GDM1 (cell line): Measurements from ENCODE around the gene ITIH3.

Source experiments
- DNase-seq: peaks from one replicate; lab custom pipeline; 2025; lab: John Stamatoyannopoulos, UW

The ITIH3 gene

DNA sequence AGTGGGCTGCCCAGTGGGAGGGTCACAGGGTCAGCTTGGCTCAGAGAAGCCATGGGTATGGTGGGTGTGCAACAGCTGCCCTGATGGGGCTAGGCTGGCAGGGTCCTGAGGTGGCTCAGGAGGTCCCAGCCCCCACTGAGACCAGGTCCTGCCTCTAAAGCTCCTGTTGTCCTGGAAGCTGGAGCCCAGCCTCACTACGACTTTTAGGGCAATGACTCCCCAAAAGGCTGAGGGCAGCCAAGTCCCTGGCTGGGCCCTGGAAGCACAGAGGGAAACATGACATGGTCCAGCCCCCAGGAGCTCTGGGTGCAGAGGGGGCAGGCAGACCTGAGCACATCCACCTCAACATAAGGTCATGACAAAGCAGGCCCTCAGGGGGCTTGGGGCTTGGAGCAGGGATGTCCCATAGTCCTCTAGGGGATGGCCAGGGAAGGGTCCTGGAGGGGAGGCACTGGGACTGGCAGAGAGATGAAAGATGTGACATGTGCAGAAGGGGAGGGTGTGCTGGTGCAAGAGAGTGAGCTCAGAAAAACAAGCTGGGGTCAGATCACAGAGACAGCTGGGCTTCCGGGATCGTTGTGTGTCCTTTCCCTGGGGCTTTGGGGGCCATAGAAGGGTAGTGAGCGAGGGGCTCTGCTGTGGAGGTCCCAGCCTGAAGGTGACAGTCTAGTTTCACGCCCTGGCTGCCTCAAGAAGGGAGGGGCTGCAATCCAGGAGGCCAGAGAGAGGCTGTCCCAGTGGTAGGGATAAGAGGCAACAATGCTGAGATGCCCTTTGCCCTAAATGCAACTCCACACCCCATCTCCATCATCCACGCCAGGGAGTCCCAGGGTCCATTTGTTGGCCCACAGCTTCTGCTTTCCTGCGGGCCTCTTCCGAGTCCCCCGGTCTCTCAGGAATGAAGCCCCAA, 639 bp upstream of the ITIH3 start:
- DNase-seq = no peak

DNA sequence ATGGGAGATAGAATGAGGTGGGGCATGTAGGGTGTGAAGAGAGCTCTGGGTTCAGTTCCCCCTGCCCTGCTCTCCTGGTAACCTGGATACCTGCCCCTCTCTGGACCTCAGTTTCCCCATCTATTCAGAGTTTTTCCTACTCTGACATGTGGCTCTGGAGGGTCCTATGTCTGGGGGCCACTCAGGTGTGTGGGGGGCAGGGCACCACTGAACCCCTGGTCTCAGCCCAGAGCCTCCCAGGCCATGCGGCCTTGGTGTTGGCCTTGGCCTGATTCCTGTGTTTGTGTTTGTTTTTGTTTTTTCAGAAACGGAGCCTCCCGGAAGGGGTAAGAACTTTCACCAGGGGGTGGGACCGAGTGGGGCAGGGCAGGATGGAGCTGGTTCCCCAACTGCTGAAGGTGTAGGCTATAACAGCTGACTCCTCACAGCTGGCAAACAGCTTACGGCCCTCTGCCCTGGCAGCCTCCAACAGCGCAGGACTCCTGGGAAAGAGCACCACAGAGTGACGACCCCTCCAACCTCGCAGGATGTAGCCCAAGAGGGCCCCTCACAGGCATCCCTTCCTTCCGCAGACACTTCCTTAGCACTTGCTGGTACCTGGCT, 803 bp downstream of the ITIH3 start:
- no peak for DNase-seq

- DNase-seq = no peak
Measured at GRCh38 chr3:52796411-52796810, 1.8 kb downstream of the ITIH3 start.

DNA sequence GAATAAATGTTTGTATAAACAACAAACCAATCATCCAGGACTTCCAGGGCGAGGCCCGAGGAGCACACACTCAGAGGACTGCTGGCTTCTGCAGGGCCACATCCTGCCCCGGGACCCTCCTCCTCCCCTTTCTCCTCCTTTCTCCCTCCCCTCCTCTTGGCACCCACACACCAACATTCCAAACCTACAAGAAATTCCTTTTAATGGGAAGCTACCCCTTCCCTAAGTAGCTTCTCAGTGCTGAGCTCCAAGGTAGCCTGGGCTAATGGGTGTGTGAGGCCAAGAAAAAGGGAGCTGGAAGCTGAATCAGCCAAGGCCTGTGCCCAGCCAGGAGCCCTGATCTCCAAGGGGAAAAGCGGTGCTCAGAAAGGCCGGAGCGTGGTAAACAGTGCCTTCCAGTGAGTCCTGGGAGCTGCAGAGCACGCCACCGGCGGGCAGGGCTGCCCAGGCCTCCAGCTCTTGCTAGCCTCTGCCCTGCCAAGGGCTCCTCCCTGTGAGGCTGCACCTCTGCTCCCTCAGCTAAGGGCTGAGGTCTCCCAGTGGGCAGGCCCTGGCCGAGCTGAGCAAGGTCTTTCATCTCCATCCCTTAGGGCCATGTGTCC, 3.9 kb downstream of the ITIH3 start:
- no peak for DNase-seq

- DNase-seq = no peak
Measured at GRCh38 chr3:52798978-52799476, 4.4 kb downstream of the ITIH3 start.

GRCh38 chr3:52800079-52800478, 5.5 kb downstream of the ITIH3 start:
- DNase-seq = no peak

GRCh38 chr3:52801839-52802238, 7.2 kb downstream of the ITIH3 start:
- DNase-seq = no peak

DNA sequence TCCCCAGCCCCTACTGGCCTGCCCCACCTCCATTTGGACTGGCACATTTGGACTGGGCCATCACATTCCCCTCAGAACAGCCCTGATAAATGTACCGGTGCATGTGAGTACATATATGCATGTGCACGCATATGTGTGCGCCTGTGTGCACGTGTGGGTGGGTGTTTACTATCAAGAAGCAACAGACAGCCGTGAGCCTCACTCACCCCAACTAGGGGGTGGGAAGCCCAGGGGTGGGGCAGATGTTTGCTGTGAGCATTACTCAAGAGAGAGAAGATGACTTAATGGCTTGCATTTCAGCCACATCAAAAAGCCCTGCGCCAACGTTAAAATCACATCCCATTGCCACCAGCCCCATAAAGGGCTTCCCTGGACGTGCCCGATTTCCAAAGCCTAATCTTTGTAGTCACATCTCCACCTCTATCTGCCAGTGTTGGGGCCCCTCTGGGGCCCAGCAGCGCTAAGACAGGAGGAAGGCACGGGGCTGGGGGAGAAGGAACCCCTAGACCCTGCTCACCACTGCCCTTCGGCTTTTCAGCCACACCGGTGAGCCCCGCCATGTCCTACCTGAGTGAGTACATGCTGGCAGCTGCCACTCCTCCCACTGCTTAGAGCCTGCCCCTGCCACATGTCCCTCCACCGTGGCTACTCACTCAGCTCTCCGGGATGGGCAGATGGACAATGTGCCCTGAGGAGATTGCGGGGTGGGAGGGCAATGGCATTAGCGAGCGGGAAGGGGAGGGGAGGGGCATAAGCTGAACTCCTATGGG, 10.9 kb downstream of the ITIH3 start:
- no peak for DNase-seq

GRCh38 chr3:52809149-52809548, 14.6 kb downstream of the ITIH3 start:
- DNase-seq = no peak

DNA sequence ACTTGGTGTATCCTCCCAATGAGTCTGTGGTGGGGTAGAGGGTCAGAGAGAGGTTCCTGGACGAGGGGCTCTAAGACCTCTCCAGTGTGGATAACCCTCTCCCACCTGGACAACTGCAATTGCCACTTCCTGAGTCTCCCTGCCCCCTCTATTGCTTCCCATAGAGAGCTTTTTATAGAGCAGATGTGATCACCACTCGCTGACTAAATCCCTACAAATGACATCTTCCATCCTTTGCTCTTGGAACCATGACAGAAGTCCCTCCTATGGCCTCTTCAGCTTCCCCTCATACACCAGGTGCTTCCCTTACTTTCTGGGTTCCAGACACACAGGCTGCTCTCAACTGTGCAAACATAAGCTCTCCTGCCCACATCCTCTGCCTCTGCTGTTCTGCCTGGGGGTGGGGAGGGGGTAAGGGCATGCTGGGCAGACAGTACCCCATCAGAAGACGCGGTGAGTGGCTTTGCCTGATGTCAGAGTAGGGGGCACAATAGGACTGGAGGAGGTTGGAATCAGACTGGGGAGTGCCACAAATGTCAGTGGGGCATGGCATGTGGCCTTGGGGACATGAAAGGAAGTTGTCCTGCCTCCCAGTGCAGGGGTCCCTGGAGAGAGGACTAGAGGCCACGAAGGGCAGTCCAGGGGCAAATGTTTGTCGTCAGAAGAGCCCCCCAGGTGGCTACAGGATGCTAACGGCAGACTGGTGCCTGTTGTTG, 15.2 kb downstream of the ITIH3 start:
- DNase-seq = peak; percentile 26

DNA sequence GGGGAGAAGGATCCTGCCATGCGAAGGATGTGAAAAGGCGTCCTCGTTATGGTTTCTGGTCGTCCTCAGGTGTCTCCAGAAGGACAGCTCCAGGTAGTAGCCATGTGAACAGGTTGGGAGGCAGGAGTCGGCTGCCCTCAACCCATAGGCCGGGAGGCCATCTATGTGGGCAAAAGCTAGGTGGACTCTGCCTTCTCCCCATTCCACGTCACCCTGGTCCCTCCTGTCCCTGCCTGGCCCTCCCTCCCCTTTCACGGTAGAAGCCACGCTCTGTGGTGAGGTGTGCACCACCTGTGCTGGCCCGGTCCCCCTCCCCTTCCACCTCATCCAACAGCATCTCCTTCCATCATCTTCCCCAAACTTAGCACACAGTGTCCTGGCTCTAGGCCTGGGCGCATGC, 16.3 kb downstream of the ITIH3 start:
- no peak for DNase-seq

GRCh38 chr3:52811452-52812011, 16.9 kb downstream of the ITIH3 start:
- no peak for DNase-seq

DNA sequence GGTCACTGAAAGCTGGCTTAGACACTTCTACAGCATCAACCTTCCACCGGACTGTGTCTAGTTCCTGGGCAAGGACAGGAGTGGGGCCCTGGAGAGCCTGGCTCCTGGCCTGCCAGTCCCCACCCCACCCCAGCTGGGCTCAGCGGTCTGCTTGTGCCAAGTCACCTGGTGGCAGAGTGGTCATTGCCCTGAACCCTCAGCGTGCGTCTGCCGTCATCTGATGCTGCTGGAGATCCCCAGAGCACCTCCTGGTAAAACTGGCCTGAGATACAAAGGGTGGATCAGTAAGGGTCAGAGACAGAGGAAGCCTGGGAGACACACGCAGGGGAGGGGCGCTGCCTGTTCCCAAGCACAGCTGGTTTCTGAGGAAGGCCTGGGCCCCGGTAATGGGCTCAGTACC, 19.2 kb downstream of the ITIH3 start:
- no peak for DNase-seq

DNA sequence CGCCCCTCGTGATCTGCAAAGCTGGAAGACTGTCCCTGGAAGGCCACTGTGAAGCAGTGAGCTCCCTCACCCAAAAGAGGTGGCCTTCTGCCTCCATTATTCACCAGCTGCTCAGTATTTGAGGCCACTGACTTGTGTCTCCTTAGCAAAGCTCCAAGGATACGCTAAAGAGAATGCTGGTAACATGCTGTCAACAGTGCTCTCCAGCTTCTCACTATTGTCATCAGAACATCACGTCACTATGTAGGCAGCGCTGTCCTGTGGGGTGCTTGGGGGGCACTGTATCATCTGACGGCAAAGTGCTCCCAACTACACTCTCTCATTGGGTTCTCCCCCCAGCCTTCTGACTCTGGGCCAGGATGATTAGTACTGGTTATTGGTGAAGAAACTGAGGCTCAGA, 21.6 kb downstream of the ITIH3 start:
- DNase-seq = no peak

GRCh38 chr3:52816654-52817053, 22.1 kb downstream of the ITIH3 start:
- DNase-seq = no peak

DNA sequence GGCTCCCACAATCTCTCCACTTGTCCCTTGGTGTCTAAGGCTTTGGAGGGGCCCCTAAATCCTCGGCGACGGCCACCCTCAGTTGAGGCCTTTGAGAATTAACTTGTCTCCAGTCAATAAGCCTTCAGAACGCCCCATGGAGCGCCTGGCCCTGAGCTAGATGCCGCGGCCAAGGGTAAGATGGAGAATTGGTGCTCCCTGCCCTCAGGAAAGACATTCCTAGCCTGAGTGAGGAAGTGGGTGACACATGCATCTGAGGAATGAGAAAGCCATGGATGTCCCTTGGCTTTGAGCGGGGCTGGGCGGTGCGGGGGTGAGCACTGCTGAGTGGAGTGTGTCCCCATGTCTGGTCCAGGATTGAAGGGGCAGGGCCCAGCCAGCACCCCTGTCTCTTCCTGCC, 22.6 kb downstream of the ITIH3 start:
- DNase-seq = no peak

DNA sequence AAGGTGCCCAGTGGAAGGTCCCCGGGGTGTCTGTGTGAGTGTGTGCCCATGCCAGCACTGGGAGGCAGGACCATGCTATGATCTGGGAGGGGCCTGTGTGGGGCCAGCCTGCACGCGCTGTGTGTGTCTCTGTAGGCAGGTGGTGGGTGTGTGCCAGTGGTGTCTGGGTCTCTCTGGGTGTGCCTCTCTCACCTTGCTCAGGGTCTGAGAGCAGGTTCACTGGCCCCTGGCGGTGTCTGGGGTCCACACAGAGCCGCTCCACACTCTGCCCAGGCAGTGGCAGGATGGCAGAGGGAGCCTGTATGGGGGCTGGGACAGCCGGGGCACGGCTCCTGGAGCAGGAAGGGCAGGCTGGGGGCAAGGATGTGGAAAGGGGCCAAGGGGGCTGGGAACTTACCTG, 23.3 kb downstream of the ITIH3 start:
- no peak for DNase-seq

- no peak for DNase-seq
Measured at GRCh38 chr3:52819936-52820335, 25.3 kb downstream of the ITIH3 start.

DNA sequence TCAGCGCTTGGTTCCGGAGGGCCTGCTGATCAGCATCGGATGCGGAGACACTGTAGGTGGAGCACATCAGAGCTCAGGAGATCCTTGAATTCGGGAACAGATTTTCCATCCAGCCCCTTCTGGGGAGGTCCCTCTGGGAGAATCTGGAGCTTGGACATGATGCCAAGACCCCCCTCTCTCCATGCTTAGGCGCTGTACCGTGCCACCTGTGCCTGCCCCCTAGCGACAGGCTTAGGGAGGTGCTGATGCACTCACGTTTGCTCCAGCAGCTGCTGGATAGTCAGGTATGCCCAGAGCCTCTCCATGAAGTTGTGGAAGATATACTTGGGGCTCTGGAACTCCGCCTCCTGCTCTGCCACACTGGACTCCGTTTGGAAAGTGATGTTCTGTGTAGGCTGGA, 26.1 kb downstream of the ITIH3 start:
- DNase-seq = no peak

GRCh38 chr3:52822363-52822762, 27.8 kb downstream of the ITIH3 start:
- no peak for DNase-seq

GRCh38 chr3:52824037-52824436, 29.4 kb downstream of the ITIH3 start:
- no peak for DNase-seq
